Cerebellar cortex (tissue), 1 donor: ENCODE measurements around the gene EXOC4.
"Not testable (repeated sequence)": the region's sequence is repeated elsewhere in the genome, so short reads cannot be mapped to it uniquely, and the experiment has no call there.

Experiments
- DNase-seq: peaks from one replicate; pipeline ENCODE4 v3.0.0-alpha.2; 2015; ENCODE audit warnings: low spot score

The EXOC4 gene

DNA sequence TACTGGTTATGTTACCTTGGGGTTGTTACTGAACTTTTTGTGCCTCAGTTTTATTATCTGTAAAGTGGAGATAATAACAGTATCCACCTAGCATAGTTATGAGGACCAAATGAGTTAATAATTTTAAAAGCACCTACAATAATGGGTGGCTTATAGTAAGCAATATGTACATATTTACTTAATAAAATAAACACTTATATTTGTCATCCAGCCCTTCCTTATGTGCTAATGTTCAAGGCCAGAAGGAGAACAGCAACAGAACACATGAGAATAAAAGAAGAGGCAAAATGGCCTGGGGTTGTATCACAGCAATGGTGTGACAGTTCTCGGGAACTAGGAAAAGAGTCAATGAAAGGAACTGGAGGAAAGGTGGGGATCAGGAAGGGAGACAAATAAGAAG lies 618.9 kb downstream of the EXOC4 start:
- no peak for DNase-seq

GRCh38 chr7:133873187-133873586 lies 620.3 kb downstream of the EXOC4 start:
- DNase-seq, result no peak

GRCh38 chr7:133873631-133874030 lies 620.8 kb downstream of the EXOC4 start:
- no peak for DNase-seq

DNA sequence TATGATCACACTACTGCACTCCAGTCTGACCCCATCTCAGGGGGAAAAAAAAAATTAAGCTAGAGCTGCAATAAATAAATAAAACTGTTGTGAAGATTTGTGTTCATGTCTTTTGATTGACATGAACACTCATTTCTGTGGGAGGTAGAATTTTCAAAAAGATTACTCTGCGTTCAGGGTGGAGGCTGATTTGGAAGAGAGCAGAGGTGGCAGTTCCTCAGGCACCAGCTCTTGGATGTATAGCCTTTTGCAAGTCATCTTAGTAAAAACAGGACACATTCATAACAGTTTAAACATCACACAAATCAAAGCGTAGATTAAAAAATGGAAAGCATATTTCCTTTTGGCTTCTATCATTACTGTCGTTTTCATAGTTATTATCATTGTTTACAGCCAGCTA lies 630.7 kb downstream of the EXOC4 start:
- DNase-seq, result no peak

GRCh38 chr7:133885213-133885612 lies 632.3 kb downstream of the EXOC4 start:
- DNase-seq, result no peak

DNA sequence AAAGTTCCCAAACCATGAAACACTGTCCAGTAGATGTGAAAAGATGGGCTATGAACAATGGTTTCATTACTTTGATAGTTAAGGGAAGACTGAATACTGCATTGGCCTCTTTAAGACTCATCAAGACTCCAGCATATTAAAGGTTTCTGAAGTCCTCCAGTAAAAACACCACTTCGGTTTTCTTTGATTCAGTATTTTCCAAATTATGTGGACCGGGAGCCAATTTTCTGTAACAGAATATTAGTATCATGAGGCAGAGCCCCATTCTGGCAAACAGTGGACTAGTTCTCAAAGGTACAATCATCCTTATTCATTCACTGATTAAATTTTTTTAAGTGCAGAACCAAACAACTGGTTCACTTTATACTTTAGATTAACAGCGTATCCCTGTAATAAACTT lies 633.2 kb downstream of the EXOC4 start:
- DNase-seq, result no peak

DNA sequence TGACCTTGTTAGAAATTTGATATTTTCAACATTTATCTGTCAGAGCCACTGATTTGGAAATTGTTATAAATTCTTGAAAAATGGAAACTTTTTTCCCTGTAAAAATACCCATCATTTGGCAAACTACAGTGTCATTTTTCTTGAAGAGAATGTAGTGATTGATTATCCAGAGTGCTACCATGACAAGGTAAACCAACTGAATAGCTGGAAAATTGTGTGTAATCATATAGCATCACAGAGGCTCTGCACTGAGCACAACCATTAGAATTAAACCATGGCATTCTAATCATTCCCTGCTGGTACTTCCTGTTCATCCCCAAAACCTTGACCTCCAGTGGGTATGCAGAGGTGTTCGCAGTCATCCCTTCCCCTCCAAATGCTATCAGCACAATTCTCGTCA lies 633.9 kb downstream of the EXOC4 start:
- no peak for DNase-seq

GRCh38 chr7:133887459-133887858 lies 634.6 kb downstream of the EXOC4 start:
- DNase-seq, result no peak

GRCh38 chr7:133888061-133888930 lies 635.4 kb downstream of the EXOC4 start:
- DNase-seq, result no peak

- peak; percentile 82 for DNase-seq
Observed at GRCh38 chr7:133904776-133905175, 651.9 kb downstream of the EXOC4 start.

GRCh38 chr7:133906553-133906952 lies 653.7 kb downstream of the EXOC4 start:
- DNase-seq, result not testable (repeated sequence)

- no peak for DNase-seq
Observed at GRCh38 chr7:133910761-133911160, 657.9 kb downstream of the EXOC4 start.

DNA sequence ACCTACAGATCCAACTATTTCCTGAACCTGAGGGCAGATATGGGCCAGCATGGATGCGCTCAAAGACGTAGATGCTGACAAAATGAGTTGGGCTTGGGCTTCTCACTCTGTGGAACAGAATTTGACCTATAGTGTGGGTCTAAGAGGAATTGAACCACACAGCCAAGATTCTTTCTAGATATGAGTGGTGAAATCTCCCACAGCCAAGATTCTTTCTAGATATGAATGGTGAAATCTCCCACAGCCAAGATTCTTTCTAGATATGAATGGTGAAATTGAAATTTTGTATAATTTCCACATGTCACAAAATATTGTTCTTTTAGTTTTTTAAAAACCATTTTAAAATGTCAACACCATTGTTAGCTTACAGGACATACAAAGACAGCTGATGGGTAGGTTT lies 658.8 kb downstream of the EXOC4 start:
- no peak for DNase-seq

DNA sequence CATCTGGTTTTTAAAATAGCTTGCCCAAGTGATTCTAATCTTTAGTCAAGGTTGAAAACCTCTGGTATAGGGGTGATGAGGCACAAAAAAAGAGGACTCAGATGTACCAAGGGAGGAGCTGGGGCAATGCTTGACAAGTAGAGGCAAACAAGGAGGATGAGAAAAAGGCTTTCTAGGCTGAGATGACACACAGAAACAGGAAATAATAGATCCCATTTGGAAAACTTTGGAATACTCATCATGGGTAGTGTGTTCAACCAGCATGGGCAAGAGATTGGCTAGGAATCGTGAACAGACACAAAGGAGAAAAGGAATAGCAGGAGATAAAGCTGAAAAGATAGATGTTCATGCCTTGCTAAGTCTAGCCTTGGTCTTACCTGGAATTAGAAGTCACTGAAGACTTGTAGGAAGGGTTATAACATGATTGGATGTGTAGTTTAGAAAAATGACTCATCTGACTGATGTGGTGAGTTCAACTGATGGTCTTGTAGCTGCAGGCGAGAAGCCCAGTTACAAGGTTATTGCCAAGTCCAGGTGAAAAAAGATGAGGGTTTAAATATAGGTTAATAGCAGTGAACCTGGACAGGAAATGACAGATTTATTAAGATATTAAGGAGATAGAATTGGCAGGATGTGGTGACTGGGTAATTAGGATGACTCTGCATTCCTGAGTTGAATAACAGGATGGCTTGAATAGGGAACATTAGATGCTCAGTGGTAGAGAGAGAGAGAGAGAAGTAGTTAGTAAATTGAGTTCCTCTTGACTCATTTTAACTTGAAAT lies 660.2 kb downstream of the EXOC4 start:
- DNase-seq, result no peak

DNA sequence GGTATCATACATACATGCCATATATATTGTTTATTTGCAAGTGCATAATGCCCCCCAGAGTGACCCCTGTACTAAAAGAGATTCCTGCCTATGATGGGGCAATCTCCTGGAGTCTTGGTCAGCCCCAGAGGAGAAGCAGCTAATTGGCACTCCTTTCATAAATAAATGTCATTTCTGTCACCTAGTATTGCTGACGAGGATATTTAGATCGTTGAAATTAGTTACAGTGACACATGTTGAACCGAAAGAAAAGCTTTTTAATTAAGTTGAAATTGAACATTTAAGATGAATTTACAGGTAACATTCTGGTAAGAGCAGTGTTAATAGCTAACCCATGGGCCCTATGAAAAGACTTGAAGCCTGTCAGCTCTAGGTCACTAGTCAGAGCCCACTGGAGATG lies 663.7 kb downstream of the EXOC4 start:
- DNase-seq, result no peak

DNA sequence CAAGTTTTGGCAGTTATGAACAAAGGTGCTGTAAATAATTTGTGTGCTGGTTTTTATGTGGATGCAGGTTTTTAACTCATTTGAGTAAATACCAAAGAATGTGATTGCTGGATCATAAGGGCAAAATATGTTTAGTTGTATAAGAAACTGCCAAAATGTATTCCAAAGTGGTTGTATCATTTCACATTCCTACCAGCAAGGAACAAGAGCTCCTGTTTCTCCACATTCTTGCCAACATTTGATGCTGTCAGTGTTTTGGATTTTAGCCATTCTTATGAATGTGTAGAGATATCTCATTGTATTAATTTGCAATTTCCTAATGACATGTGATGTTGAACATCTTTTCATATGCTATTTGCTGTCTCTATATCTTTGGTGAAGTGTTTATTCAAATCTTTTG lies 666.9 kb downstream of the EXOC4 start:
- DNase-seq, result no peak

DNA sequence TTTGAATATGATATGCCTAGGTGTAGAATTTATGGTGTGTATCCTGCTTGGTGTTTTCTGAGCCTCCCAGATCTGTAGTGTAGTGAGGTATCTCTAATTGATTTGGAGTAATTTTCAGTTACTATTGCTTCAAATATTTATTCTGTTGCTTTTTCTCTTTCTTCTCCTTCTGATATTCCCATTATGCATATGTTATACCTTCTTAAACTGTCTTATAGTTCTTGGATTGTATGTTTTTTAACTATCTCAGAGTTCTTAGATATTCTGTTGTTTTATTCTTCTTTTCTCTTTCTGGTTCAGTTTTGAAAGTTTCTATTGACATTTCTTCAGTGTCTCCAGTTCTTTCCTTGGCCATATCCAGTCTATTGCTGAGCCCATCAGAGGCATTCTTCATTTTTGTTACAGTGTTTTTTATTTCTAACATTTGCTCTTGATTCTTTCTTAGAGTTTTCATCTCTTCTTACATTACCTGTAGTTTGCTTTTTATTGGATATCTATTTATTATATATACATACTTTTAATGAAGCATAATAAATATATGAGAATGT lies 668.8 kb downstream of the EXOC4 start:
- no peak for DNase-seq

DNA sequence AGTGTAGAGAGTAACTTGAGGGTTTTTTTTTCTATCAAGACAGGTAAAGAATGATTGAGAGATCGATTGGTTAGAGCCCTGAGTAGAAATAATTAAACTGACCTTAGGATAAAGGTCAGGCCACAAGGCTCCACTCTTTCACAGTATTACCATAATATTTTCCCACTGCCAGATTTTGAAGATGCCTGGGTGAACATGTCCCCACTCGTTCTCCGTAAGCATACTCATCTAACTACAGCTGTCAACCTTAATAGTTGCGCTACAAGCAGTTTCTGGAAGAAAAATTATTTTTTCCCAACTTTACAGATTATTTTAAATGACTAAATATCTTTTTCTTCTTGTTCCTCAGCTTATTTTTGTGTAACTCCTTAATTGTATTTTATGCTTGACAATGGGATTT lies 671.1 kb downstream of the EXOC4 start:
- DNase-seq, result no peak

- DNase-seq, result no peak
Observed at GRCh38 chr7:133931053-133931452, 678.2 kb downstream of the EXOC4 start.

DNA sequence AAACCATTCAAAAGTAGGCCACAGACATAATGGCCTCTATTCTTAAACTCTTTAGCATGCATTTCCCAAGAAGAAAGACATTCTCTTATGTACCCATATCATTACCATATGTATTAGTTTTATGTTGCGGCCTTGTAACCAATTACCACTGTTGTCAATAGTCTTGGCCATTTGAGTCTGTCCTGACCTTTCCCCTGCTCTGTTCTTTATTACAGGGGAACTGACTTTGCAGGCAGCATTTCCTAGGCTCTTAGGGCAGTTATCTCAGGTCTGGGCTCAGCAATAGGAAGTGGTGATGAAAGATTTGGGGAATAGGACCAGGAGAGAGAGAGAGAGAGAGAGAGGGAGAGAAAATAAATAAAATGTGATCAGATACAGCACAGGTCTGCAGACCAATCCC lies 679.7 kb downstream of the EXOC4 start:
- no peak for DNase-seq

GRCh38 chr7:133934262-133934976 lies 681.5 kb downstream of the EXOC4 start:
- no peak for DNase-seq

DNA sequence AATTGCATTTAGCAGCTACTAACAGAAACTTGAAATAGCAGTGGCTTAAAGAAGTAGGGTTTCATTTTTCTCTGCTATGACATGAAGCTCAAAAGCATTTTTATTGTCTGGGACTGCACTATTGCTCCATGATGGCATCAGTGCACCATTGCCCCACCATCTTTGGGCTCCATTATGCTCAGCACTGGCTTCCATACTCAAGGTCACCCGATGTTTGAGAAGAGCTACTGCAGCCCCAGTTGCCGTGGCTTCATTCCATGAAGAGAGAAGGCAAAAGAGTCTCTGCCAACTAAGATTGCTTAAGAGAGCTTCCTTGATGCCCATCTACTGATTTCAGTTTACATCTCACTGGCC lies 682.1 kb downstream of the EXOC4 start:
- no peak for DNase-seq

DNA sequence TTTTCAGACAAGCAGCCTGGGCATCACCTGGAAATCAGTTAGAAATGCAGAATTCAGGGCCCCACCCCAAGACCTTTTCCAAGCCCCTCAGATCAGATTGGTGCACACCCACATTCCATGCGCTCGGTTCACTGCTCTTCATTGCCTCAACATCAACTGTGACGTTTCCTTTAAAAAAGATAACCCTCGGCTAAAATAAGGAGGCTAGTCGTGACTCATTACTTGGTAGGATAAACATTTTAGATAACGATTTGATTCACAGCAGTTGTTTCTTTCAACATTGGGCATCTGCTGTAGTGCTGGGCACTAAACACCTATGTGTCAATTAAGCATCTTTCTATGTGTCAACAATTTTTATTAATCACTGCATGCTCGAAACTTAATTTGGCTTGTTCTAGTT lies 683.2 kb downstream of the EXOC4 start:
- no peak for DNase-seq
